ENCODE measurements around the gene LAIR1. TPM values are rescaled to one million over a fixed set of nuclear protein-coding genes. Genes with fewer than 3 reads are reported as not detected.

LAIR1 gene
- 13.8 TPM for total RNA-seq

GRCh38 chr19:54364775-54365257, at the start of gene LAIR1:
LAIR1 (minus strand) TSS chr19:54364931; CDS start chr19:54364804, 127 bp downstream.

GRCh38 chr19:54312436-54313377, 52.0 kb downstream of the LAIR1 start, which contains the start of gene LILRA5:
LILRA5 (minus strand) TSS chr19:54313166; CDS start chr19:54313019, 147 bp downstream.

Other genes starting within 250 kb of the LAIR1 start
- gene TFPT, start 249.3 kb downstream of the LAIR1 start, total RNA-seq: 10.2 TPM
- 46.2 TPM for gene PRPF31, start 249.2 kb downstream of the LAIR1 start, total RNA-seq
- 11.9 TPM for gene CNOT3, start 227.2 kb downstream of the LAIR1 start, total RNA-seq
- 5.4 TPM for gene LENG1, start 205.2 kb downstream of the LAIR1 start, total RNA-seq
- 38.7 TPM for gene TMC4, start 191.8 kb downstream of the LAIR1 start, total RNA-seq
- gene MBOAT7, start 175.4 kb downstream of the LAIR1 start, total RNA-seq: 47.6 TPM
- gene TSEN34, start 173.6 kb downstream of the LAIR1 start, total RNA-seq: 65.2 TPM
- 2,181 TPM for gene RPS9, start 164.1 kb downstream of the LAIR1 start, total RNA-seq
- gene LILRB3, start 141.9 kb downstream of the LAIR1 start, total RNA-seq: 18.0 TPM
- 3.3 TPM for gene LILRA6, start 122.1 kb downstream of the LAIR1 start, total RNA-seq
- 4.0 TPM for gene LILRB5, start 107.7 kb downstream of the LAIR1 start, total RNA-seq
- 4.2 TPM for gene LILRB2, start 83.8 kb downstream of the LAIR1 start, total RNA-seq
- gene LILRA5, start 51.8 kb downstream of the LAIR1 start, total RNA-seq: 6.1 TPM
- gene LILRA4, start 25.8 kb downstream of the LAIR1 start, total RNA-seq: 0.82 TPM
- 3.2 TPM for gene TTYH1, start 50.5 kb upstream of the LAIR1 start, total RNA-seq
- gene LENG8, start 84.3 kb upstream of the LAIR1 start, total RNA-seq: 98.2 TPM
- gene LENG9, start 98.8 kb upstream of the LAIR1 start, total RNA-seq: 2.9 TPM
- 35.3 TPM for gene CDC42EP5, start 108.4 kb upstream of the LAIR1 start, total RNA-seq
- gene LAIR2, start 137.9 kb upstream of the LAIR1 start, total RNA-seq: not detected
- gene LILRA2, start 208.9 kb upstream of the LAIR1 start, total RNA-seq: 1.1 TPM
- gene LILRA1, start 228.7 kb upstream of the LAIR1 start, total RNA-seq: 1.1 TPM

All from metanephros (tissue), 1 donor.